Stomach smooth muscle (tissue), 2 donors: Measurements from ENCODE around the gene CNTNAP5.

Experiments
- H3K27ac ChIP-seq: one replicate; pipeline ENCODE4 v1.7.0; 2013; ENCODE audit warnings: mild to moderate bottlenecking, low read length, inconsistent platforms
- H3K27me3 ChIP-seq, 2 donors: one replicate each; pipeline ENCODE4 v1.7.0; 2013; ENCODE audit warnings: low read length in 2 of 2; ENCODE audit not compliant: insufficient read depth in 2 of 2, control insufficient read depth in 1 of 2
- H3K36me3 ChIP-seq, 2 donors: one replicate each; pipeline ENCODE4 v1.7.0; 2013; ENCODE audit warnings: low read length in 2 of 2; ENCODE audit not compliant: control insufficient read depth in 2 of 2, insufficient read depth in 2 of 2
- H3K4me1 ChIP-seq: one replicate; pipeline ENCODE4 v1.7.0; 2013; ENCODE audit warnings: low read length; ENCODE audit not compliant: control insufficient read depth, insufficient read depth
- H3K4me3 ChIP-seq, 2 donors: one replicate each; pipeline ENCODE4 v1.7.0; 2013; ENCODE audit warnings: low read length in 2 of 2
- H3K9ac ChIP-seq, 2 donors: one replicate each; pipeline ENCODE4 v1.7.0; 2013; ENCODE audit warnings: low read length in 2 of 2, mild to moderate bottlenecking in 1 of 2
- H3K9me3 ChIP-seq, 2 donors: one replicate each; pipeline ENCODE4 v1.7.0; 2013; ENCODE audit warnings: low read length in 2 of 2; ENCODE audit not compliant: control insufficient read depth in 2 of 2
- donor health status: healthy.
- donor health status: Pancreatic carcinoma.

CNTNAP5 gene

GRCh38 chr2:124560592-124561112 lies 535.6 kb downstream of the CNTNAP5 start:
- Histone ChIP-seq H3K4me1 (no peaks in the 10 kb centered on the region), H3K36me3 (no peaks in the 10 kb centered on the region), H3K9ac (no peak overlapping the region), H3K27ac (no peak overlapping the region), H3K27me3 (no peaks in the 10 kb centered on the region), H3K4me3 (no peak overlapping the region), H3K9me3 (no peaks in the 10 kb centered on the region)

DNA sequence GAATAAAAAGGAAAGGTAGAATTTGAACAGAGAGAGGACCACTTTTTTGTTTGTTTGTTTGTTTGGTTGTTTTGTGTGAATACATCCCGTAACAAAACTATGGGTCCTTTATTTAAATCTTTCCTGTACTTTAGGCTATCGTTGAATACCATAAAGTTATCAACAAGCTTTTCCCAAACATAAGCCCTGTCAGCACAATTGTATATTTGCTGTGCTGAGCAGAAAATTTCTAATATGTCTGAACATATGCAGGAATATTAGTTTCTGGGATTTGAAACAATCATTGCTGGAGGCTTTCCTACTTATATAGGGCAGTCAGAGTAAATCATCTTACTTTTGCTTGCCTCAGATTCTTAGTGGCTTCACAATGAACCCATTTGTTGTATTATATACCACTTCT lies 536.4 kb downstream of the CNTNAP5 start:
- no peaks in the 10 kb centered on the region for H3K36me3 ChIP-seq
- no peaks in the 10 kb centered on the region for H3K4me1 ChIP-seq
- H3K27ac ChIP-seq = no peak overlapping the region

GRCh38 chr2:124563426-124563825 lies 538.3 kb downstream of the CNTNAP5 start:
- Histone ChIP-seq H3K27me3 (no peaks in the 10 kb centered on the region), H3K36me3 (no peaks in the 10 kb centered on the region), H3K4me3 (no peak overlapping the region), H3K9me3 (no peaks in the 10 kb centered on the region), H3K27ac (no peak overlapping the region), H3K4me1 (no peaks in the 10 kb centered on the region), H3K9ac (no peak overlapping the region)

More for the DNA sequence above, 536.4 kb downstream of the CNTNAP5 start:
- no peaks in the 10 kb centered on the region for H3K9me3 ChIP-seq
- H3K9ac ChIP-seq = no peak overlapping the region
- no peaks in the 10 kb centered on the region for H3K27me3 ChIP-seq
- H3K4me3 ChIP-seq = no peak overlapping the region

GRCh38 chr2:124566518-124566970 lies 541.5 kb downstream of the CNTNAP5 start:
- Histone ChIP-seq H3K4me1 (no peaks in the 10 kb centered on the region), H3K4me3 (no peak overlapping the region), H3K36me3 (no peaks in the 10 kb centered on the region), H3K9me3 (no peaks in the 10 kb centered on the region), H3K27me3 (no peaks in the 10 kb centered on the region), H3K27ac (no peak overlapping the region), H3K9ac (no peak overlapping the region)

DNA sequence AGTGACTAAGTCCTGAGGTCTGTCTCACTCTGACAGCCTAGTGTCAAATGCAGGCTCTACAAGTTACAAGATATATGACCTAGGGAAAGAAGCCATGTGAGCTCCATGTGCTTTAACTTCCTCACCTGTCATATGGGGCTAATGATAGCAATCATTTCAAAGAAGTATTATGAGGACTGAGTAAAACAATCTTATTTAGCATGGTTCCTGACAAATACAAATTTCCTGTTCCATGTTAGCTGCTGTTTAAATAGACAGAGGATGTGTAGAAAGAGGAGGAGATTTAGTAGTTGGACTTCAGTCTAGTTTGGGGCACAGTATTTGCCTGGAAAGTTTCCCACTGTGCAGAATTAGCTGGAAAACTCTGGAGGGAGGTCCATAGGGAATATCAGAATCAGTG lies 545.8 kb downstream of the CNTNAP5 start:
- H3K27me3 ChIP-seq = no peaks in the 10 kb centered on the region
- no peaks in the 10 kb centered on the region for H3K9me3 ChIP-seq
- no peak overlapping the region for H3K9ac ChIP-seq
- no peak overlapping the region for H3K4me3 ChIP-seq
- no peaks in the 10 kb centered on the region for H3K4me1 ChIP-seq
- no peaks in the 10 kb centered on the region for H3K36me3 ChIP-seq
- no peak overlapping the region for H3K27ac ChIP-seq

- Histone ChIP-seq H3K4me3 (no peak overlapping the region), H3K27me3 (no peaks in the 10 kb centered on the region), H3K27ac (no peak overlapping the region), H3K9me3 (no peaks in the 10 kb centered on the region), H3K4me1 (no peaks in the 10 kb centered on the region), H3K36me3 (no peaks in the 10 kb centered on the region), H3K9ac (no peak overlapping the region)
Observed at GRCh38 chr2:124571836-124572235, 546.7 kb downstream of the CNTNAP5 start.

- Histone ChIP-seq H3K9me3 (no peaks in the 10 kb centered on the region), H3K27ac (no peak overlapping the region), H3K27me3 (no peaks in the 10 kb centered on the region), H3K9ac (no peak overlapping the region), H3K36me3 (no peaks in the 10 kb centered on the region), H3K4me1 (no peaks in the 10 kb centered on the region), H3K4me3 (no peak overlapping the region)
Observed at GRCh38 chr2:124572934-124573634, 548.0 kb downstream of the CNTNAP5 start.

GRCh38 chr2:124575497-124575896 lies 550.4 kb downstream of the CNTNAP5 start:
- Histone ChIP-seq H3K36me3 (no peaks in the 10 kb centered on the region), H3K27me3 (no peaks in the 10 kb centered on the region), H3K27ac (no peak overlapping the region), H3K4me3 (no peak overlapping the region), H3K4me1 (no peaks in the 10 kb centered on the region), H3K9ac (no peak overlapping the region), H3K9me3 (no peaks in the 10 kb centered on the region)

DNA sequence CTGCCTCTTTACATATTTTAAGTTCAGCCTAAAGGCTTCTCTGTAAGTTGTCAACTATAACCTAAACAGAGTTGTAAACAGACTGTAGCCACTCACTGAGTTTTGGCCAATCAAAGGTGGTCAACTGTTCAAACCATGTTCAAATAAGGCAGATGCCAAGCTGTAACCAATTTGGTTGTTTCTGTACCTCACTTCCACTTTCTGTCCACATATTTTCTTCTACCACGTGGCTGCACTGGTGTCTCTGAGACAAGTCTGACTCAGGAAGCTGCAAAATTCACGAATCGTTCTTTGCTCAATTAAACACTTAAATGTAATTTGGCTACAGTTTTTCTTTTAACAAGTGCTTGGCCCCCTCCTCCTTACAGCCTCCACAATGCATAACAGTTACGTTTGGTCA lies 555.2 kb downstream of the CNTNAP5 start:
- H3K9me3 ChIP-seq = no peaks in the 10 kb centered on the region
- no peak overlapping the region for H3K9ac ChIP-seq
- H3K4me3 ChIP-seq = no peak overlapping the region
- no peak overlapping the region for H3K27ac ChIP-seq
- H3K27me3 ChIP-seq = no peaks in the 10 kb centered on the region
- no peaks in the 10 kb centered on the region for H3K4me1 ChIP-seq
- no peaks in the 10 kb centered on the region for H3K36me3 ChIP-seq

GRCh38 chr2:124582387-124582786 lies 557.3 kb downstream of the CNTNAP5 start:
- Histone ChIP-seq H3K9ac (no peak overlapping the region), H3K36me3 (no peaks in the 10 kb centered on the region)

DNA sequence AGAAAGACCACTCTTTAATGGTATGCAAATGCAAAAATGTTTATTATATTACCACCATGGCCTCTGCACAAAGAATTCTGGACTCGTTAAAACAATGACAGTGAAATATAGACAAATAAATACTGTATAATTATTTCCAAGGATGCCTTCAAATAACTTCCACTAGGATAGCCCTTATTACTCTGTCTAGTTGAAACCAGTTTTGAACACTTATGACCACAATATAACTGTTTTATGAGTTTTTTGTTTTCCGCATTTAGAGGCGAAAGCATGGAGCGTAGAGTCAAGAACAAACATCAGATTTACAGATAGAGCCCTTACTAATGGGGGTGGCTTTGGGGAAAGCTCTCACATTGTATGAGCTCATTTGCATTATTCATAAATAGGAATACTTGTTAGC lies 559.5 kb downstream of the CNTNAP5 start:
- no peaks in the 10 kb centered on the region for H3K27me3 ChIP-seq

More at GRCh38 chr2:124582387-124582786, 557.3 kb downstream of the CNTNAP5 start:
- H3K27me3 ChIP-seq = no peaks in the 10 kb centered on the region
- no peak overlapping the region for H3K4me3 ChIP-seq
- H3K27ac ChIP-seq = no peak overlapping the region
- H3K9me3 ChIP-seq = no peaks in the 10 kb centered on the region
- H3K4me1 ChIP-seq = no peaks in the 10 kb centered on the region

More for the DNA sequence above, 559.5 kb downstream of the CNTNAP5 start:
- H3K27ac ChIP-seq = no peak overlapping the region
- no peaks in the 10 kb centered on the region for H3K9me3 ChIP-seq
- H3K4me3 ChIP-seq = no peak overlapping the region
- H3K36me3 ChIP-seq = no peaks in the 10 kb centered on the region
- H3K4me1 ChIP-seq = no peaks in the 10 kb centered on the region
- no peak overlapping the region for H3K9ac ChIP-seq
